Liver (tissue), 3 donors: ENCODE results near the gene DSCAM.

Experiments
- CTCF ChIP-seq: fragments of 150-350 bp; IDR thresholded peaks from 2 replicates; pipeline ENCODE4 v1.5.1; 2017; ENCODE audit warnings: improper control_type of control experiment, low read depth, low read length; ENCODE audit not compliant: missing input control
- JUND ChIP-seq, 2 donors: IDR thresholded peaks; 2 replicates each; pipeline ENCODE4 v1.6.1; 2016; ENCODE audit warnings: antibody characterized with exemption in 2 of 2
- RAD21 ChIP-seq, 2 donors: IDR thresholded peaks; 2 replicates each; pipeline ENCODE4 v1.6.1; 2016; ENCODE audit warnings: antibody characterized with exemption in 2 of 2, mild to moderate bottlenecking in 2 of 2
- REST ChIP-seq: IDR thresholded peaks from 2 replicates; pipeline ENCODE4 v1.6.1; 2016; ENCODE audit warnings: antibody characterized with exemption, mild to moderate bottlenecking
- RXRA ChIP-seq, 2 donors: IDR thresholded peaks; 2 replicates each; pipeline ENCODE4 v1.6.1; 2017 to 2018; ENCODE audit warnings: antibody characterized with exemption in 2 of 2, mild to moderate bottlenecking in 1 of 2
- TAF1 ChIP-seq: conservative IDR thresholded peaks from 2 replicates; pipeline ENCODE4 v1.6.1; 2016; ENCODE audit warnings: antibody characterized with exemption, mild to moderate bottlenecking
- YY1 ChIP-seq: IDR thresholded peaks from 2 replicates; pipeline ENCODE4 v1.6.1; 2016; ENCODE audit warnings: antibody characterized with exemption, mild to moderate bottlenecking
- TF ChIP-seq, protein P1 (sequence below): IDR thresholded peaks from 2 replicates; pipeline ENCODE4 v1.6.1; 2016; ENCODE audit warnings: antibody characterized with exemption
- TF ChIP-seq, protein P2 (sequence below): IDR thresholded peaks from 2 replicates; pipeline ENCODE4 v1.6.1; 2016; ENCODE audit warnings: antibody characterized with exemption
- donor health status: healthy.
- donor health status: healthy.

DNA sequence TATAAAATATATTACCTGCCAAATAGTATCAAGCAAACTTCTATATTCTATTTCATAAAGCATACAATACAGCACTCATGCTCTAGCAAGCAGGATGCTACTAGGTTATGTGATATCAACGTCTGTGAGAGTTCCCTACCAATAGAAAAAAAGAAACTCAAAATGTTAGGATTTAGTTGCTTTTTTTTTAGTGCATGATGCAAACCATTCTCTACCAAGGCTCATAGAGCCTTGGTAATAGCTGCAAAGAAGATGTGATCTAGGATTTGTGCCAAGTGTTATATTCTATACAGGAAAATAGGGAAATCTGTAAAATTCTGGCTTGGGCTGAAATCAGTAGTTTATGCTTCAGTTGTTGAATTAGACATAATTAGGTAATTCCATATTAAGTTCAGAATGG is 394.4 kb downstream of the DSCAM start:
- TF ChIP-seq, protein P1, sequence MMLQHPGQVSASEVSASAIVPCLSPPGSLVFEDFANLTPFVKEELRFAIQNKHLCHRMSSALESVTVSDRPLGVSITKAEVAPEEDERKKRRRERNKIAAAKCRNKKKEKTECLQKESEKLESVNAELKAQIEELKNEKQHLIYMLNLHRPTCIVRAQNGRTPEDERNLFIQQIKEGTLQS = no peak
- TF ChIP-seq CTCF = no peak
- no peak for TF ChIP-seq REST
- TF ChIP-seq TAF1 = no peak
- no peak for TF ChIP-seq JUND (IDR thresholded peaks at IDR 0.05)
- TF ChIP-seq, protein P2, sequence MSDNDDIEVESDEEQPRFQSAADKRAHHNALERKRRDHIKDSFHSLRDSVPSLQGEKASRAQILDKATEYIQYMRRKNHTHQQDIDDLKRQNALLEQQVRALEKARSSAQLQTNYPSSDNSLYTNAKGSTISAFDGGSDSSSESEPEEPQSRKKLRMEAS = no peak
- TF ChIP-seq RXRA (IDR thresholded peaks at IDR 0.05) = no peak
- TF ChIP-seq YY1 = no peak
- no peak for TF ChIP-seq RAD21 (IDR thresholded peaks at IDR 0.05)
